HG03025 (cell line): ENCODE data around the gene CSGALNACT2.
A peak's percentile ranks its signal among the peaks of the same experiment; 100 is the strongest.

ENCODE experiments used
- ATAC-seq: cut with Tn5 transposase; IDR thresholded peaks from one replicate; pipeline ENCODE4 v1.9.1; 2021; ENCODE audit warnings: mild to moderate bottlenecking, moderate library complexity; ENCODE audit not compliant: unreplicated experiment, low FRiP score

Gene CSGALNACT2

DNA sequence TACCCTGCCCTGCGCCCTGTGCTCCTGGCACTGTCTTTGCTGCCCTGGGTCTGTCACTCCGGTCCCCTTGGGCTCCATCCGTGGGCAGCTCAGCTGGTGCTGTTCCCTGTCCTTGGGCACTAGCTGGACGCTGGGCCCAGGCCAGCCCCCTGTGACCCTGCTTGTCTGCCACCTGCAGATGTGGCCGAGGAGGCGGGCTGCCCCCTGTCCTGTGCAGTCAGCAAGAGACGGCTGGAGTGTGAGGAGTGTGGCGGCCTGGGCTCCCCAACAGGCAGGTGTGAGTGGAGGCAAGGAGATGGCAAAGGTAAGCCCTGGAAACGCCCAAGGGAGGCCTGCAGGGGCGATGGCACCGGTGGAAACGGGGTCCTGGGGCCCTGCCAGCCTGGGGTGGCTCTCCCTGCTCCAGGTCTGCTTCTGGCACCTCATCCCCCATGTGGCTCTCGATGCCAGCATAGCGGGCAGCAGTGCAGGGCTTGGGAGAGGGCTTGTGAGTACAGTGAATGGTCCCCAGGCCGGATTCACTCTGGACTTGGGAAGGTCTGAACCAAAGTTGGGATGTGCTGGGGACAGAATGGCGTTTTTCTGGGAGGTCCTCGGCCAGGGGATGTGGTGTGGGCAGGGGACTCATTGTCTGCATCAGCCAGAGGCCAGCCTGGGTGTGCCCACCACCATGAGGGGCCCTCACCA is 26.2 kb upstream of the CSGALNACT2 start:
- no peak for ATAC-seq

GRCh38 chr10:43112608-43112961 is 25.7 kb upstream of the CSGALNACT2 start:
- ATAC-seq, result no peak

DNA sequence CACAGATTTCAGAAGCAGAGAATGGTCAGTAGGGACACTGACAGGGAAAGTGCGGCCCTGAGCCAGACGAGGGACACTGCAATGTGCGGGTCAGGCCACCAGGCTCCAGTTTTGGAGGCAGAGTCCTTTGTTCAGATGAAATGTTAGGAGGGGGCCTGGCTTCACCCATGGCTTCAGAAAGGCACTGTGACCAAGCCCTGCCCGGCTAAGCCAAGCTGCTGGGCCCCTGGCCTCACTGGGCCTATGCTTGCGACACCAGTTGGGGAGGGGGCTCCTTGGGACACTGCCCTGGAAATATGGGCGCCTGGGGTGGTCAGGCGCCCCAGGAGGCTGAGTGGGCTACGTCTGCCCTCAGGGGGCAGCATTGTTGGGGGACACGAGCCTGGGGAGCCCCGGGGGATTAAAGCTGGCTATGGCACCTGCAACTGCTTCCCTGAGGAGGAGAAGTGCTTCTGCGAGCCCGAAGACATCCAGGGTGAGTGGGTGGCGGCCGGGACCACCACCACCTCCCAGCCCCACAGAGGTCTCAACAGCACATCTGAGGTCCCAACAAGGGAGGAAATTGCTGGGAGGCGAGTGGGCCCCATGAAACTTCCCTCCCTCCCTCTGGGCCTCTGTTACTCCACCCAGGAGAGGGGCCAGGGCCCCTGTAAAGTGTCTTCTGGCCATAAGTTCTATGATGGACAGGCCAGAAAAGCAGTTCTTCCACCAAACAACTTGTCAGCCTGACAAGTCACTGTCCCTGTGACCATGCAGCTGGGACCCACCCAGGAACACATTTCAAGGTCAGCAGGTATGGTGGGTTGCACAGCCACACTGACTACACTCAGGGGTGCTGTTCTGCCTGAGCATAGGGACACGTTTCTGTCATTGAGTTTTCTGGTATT is 24.8 kb upstream of the CSGALNACT2 start:
- ATAC-seq, result no peak

DNA sequence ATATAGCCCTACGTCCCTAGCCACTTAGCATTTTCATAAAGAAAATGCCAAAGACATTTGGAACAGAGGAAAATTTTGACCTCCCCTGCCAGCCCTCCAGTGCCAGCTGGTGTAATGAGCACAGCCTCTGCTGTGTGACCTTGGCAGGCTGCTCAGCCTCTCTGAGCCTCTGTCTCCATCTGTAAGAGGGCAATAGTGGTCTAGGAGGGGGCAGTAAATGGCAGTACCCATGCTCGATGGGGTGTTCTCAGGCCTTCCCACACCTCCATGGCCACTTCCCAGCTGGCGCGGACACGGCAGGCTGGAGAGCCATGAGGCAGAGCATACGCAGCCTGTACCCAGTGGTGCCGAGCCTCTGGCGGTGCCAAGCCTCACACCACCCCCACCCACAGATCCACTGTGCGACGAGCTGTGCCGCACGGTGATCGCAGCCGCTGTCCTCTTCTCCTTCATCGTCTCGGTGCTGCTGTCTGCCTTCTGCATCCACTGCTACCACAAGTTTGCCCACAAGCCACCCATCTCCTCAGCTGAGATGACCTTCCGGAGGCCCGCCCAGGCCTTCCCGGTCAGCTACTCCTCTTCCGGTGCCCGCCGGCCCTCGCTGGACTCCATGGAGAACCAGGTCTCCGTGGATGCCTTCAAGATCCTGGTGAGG is 24.0 kb upstream of the CSGALNACT2 start:
- ATAC-seq, result no peak

DNA sequence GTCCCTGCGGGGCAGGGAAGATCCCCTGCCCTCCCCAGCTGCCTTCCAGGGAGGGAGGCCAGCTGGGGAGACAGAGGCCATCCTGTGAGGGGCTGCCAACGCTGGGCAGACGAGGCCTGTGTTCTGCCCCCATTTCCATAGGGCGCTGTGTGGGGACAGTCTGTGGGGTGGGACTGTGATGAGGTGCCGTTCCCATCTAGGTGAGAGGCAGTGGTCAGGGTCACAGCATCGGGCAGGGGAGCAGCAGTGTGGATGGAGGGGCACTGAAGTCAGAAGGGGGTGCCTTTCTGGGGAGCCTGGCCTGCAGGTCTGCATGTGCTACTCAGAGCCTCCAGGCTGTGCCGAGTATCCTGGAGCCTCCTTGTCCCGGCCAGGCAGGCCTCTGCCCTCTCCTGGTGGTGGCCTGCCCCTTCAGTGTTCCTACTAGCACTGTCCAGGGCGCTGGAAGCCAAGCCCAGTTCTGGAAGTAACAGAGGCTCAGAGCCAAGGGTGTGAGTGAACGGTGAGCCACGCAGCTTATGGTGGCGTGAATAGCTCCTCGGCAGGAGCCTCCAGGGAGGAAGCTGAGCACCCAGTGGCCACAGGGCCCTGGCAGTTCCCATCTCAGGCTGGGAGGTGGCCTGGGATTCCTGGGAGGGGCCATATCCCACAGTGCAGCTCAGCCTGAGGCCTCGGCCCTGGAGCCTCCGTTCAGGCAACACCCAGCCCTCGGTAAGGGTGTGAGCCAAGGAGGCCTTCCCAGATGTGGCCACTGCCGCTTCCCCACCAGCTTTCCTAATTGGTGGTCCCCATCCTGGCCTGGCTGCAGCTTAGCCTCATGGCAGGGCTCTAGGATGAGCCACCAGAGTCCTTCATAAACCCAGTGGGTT is 23.3 kb upstream of the CSGALNACT2 start:
- ATAC-seq, result no peak

DNA sequence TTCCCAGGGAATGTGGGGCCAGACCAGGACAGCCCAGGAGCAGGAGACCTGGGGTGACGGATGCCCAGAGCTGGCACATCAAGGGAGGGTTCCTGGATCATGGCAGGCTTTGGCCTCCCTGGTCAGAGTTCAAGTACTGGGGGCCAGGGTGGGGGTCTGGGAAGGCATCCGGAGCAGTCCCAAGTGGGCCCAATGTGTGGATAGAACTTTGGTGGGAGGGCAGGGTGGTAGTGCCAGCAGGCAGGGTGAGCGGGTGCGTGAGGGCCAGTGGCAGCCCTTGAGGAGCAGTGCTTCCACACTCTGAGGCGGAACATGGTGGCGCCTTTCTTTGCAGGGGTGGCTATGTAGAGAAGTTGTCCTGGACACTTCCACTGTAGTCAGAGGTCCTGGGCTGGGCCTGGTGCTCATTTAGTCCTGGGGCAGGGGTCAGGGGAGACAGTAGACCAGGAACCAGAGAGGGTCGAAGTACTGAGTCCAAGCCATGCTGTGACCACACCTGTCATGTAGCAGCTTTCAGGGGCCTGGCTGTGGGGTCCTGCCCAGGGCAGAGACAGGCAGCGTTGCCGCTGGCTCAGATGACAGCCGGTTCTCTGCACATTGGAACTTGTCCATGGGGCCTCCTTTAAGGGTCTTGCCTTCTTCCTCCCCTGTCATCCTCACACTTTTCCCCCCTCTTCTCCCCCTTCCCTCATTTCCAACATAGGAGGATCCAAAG is 22.2 kb upstream of the CSGALNACT2 start:
- ATAC-seq, result no peak

DNA sequence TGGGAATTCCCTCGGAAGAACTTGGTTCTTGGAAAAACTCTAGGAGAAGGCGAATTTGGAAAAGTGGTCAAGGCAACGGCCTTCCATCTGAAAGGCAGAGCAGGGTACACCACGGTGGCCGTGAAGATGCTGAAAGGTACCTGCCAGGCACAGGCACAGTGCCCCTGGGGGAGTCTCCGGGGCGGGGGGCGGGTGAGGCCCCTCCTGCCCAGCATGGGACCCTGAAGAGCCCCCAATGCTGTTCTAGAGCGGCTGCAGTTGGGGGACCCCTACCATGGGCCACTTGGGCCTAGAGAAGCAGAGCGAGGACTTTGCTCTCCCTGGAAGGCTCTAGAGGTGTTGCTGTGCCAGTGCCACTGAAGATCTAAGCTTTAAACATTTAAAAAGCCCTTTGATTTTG is 21.6 kb upstream of the CSGALNACT2 start:
- no peak for ATAC-seq

DNA sequence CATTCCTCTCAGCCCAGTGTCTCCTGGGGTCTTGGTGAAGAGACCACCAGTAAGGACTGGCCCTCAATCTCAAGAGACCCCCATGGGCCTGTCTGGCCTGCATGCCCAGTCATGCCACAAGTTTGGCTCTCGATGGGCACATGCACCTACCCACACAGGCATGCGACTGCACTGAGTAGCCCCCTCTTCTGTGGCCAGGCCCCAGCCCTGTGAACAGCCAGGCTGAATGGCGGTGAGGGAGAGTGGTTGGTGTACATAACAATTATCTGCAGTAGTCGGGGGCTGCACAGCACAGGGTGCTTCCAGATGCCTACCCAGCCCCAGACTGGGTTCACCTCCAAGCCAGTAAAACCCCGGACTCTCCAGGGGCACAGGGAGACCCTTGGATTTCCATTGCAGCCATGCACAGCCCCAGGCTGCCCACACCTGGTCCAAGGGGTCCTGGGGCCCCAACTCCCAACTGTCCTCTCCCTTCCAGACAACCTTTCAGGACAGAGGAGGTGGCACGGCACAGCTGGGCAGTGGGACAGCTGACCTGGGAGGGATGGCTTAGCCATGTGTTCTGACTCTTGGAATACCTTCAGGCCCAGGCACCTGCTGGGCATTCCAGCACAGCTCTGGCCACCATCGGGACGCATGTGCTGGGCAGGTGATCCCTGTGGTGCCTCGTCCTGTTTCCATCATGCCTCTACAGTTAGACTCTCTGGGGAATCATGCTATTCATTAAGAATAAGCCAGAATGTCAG is 21.0 kb upstream of the CSGALNACT2 start:
- no peak for ATAC-seq

GRCh38 chr10:43117777-43118583 is 20.3 kb upstream of the CSGALNACT2 start:
- ATAC-seq, result no peak

DNA sequence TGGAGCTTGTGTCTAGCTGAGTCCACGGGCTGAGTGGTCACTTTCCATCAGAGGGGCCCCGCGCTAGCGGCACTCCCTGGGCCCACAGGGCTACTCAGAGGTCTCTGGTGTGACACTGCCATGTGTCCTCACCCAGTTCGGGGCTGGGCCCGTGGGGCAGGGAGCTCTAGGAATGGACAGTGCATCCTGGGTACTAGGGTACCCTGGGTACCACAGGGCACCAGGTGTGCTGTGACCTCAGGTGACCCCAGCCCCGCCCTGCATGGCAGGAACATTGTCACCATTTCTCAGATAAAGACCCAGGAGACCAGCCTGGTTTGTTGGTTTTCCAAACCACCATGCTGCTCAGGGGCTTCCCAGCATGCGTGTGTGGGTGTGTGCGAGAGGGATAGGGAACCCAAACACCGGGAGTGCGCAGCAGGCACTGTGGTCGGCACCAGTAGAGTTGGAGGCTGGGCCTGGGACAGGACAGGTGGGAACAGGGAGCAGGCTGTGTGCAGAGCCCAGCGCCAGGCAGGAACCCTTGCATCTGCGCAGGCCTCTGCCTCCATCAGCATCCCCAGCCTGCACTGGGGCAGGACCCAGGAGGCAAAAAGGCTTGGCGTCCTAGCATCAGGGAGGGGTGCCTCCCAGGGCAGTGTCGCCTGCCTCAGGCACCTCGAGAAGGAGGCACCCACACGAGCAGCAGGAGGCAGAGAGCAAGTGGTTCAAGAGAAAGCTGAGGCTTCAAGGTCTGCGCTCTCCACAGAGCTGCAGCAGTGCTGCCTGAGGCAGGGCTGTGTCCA is 19.4 kb upstream of the CSGALNACT2 start:
- no peak for ATAC-seq

DNA sequence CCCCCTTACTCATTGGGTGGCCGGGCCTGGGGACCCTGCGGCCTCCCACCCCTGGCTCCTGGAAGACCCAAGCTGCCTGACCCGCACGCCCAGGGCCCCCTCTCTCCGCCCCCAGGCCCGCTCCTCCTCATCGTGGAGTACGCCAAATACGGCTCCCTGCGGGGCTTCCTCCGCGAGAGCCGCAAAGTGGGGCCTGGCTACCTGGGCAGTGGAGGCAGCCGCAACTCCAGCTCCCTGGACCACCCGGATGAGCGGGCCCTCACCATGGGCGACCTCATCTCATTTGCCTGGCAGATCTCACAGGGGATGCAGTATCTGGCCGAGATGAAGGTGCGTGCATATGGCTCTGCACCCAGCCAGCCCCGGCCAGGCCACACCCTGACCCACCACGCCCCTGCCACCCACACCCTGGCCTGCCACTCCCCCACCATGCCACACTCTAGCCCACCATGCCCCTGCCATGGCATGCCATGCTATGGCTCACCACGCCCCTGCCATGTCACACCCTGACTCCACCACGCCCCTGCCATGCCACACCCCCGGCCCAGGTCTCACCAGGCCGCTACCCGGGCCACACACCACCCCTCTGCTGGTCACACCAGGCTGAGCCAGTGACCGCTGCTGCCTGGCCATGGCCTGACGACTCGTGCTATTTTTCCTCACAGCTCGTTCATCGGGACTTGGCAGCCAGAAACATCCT is 18.7 kb upstream of the CSGALNACT2 start:
- no peak for ATAC-seq

DNA sequence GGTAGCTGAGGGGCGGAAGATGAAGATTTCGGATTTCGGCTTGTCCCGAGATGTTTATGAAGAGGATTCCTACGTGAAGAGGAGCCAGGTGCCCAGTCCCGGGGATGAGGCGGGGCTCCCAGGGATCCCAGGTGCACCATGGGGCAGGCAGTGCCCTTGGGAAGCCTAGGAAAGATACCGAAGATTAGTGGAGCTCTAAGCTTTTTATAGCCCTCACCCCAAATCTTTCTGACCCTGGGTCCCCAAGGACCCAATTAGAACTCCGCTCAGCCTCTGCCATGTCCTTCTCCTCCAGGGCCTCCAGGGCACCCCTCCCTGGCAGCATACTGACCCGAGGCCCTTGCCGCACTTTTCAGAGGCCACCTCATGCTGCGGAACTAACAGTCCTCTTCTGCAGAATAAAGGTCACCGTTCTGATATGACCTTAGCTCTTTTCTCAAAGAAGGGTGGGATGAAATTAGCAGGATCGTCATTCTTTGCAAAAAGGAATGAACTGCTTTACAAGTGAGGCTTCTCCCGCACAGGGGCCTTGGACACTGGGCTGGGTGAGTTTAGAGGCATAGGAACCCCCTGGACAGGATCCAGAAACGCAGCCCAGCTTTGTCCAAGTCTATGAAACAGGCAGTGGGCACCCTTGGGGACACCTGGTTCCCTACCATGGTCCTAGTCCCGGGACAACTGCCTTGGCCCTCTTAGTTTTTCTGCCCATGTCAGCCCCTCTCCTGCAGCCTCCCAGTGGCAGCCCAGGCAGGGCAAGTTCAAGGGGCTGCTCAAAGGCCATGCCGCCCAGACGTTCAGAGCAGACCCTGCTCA is 17.9 kb upstream of the CSGALNACT2 start:
- ATAC-seq, result no peak

- peak; percentile 69 for ATAC-seq
Measured at GRCh38 chr10:43120929-43121314, 17.3 kb upstream of the CSGALNACT2 start.

GRCh38 chr10:43121444-43121843 is 16.8 kb upstream of the CSGALNACT2 start:
- no peak for ATAC-seq

- ATAC-seq, result no peak
Measured at GRCh38 chr10:43122096-43122495, 16.1 kb upstream of the CSGALNACT2 start.

GRCh38 chr10:43122826-43123225 is 15.4 kb upstream of the CSGALNACT2 start:
- ATAC-seq, result no peak
